ENCODE measurements around the gene GATC.
"Not testable (repeated sequence)": the region's sequence is repeated elsewhere in the genome, so short reads cannot be mapped to it uniquely, and the experiment has no call there.

The GATC gene

DNA sequence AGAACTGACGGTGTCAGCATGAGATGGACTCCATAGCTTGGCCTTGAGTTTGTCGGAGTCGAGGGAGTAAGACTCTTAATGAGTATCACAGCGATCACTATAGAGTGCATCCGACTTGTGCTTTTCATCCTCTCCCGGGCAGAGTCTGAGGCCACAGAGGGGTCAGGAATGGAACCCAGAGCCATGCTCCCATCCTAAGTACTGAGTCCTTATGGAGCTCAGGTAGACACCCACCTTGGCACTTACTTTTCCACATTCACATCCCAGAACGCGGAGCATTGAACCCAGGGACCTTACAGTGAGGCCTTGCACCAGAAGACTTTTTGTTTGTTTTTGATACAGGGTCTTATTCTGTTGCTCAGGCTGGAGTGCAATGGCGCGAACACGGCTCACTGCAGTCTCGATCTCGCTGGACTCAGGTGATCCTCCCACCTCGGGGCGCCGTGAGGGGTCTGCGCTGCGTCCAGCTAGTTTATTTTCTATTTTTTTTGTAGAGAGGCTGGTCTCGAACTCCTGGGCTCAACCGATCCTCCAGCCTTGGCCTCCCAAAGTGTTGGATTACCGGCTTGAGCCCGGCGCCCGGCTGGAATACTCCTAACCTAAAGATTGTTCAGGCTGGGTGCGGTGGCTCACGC lies 24.0 kb downstream of the GATC start:
- no peak for DNase-seq

GRCh38 chr12:120472521-120472920 lies 26.3 kb downstream of the GATC start:
- no peak for DNase-seq

GRCh38 chr12:120473807-120474615 lies 27.8 kb downstream of the GATC start:
- no peak for DNase-seq

DNA sequence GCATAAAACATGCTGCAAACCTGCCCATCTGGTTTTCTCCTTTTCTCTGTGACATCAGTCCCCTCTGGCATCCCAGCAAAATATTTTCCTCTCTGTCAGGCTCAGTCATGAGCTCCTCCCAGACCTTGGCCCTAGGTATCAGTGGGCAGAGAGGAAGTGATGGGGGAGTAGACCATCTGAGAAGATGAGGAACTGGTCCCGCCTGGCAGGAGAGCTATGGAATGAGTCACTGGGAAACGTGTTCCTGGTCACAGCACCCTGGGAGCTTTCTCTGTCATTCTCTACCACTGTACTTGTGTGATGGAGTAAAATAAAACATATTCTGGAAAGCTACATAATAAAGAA lies 28.3 kb downstream of the GATC start:
- DNase-seq, result no peak

GRCh38 chr12:120475643-120476042 lies 29.4 kb downstream of the GATC start:
- no peak for DNase-seq

DNA sequence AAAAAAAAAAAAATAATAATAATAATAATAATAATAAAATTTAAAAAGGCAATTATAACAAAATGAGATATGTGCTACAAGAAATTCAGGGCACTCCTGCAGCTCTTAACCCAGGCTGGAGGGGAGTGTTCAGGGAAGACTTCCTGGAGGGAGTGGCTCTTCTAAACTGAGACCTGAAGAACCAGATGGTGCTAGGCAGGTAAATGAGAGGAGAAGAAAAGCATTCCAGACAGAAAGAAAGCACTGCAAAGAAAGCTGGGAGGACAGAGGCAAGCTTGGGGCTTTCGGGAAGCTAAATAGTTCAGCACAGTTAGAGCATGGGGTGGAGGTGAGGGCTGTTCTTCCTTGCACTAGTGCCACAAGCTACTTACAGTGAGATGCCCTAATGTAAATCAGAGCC lies 33.2 kb downstream of the GATC start:
- DNase-seq, result no peak

GRCh38 chr12:120480211-120480610 lies 34.0 kb downstream of the GATC start:
- no peak for DNase-seq

- peak; percentile 63 for DNase-seq
Observed at GRCh38 chr12:120481022-120481767, 35.0 kb downstream of the GATC start.

DNA sequence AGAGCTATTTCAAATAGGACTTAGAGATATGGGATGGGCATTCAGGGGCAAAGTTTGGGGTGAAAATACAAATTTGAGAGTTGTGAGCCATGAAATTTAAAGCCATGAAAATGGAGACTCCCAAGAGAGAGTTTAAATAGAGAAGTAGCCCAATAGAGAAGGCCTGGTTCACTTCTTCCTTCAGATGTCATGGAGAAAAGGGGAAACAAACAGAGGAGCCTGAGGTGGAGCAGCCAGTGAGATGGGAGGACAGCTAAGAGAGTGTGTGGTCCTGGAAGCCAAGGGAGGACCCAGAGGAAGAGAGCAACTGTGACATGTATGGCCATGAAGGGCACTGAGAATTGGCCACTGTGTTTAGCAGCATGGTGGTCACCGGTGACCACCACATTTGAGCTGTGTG lies 37.4 kb downstream of the GATC start:
- no peak for DNase-seq

GRCh38 chr12:120485961-120486881 lies 40.0 kb downstream of the GATC start:
- DNase-seq, result no peak

DNA sequence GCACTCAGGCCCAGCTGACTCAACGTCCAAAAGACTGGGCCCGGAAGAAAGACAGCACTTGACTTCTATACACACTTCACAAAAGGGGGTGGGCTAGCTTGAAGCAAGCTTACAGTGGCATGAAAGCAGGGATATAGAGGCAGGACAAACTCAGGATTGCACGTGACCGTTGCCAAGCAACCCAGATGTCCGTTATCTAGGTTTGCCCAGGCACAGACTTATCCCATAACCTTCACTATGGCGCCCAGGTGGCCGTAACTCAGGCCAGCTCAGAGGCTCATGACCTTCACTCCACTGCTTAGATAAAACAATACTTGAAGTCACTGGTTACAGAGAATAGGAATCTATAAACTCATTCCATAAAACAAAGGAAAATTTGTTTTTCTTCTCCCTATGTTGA lies 41.3 kb downstream of the GATC start:
- not testable (repeated sequence) for DNase-seq

GRCh38 chr12:120488057-120488640 lies 41.9 kb downstream of the GATC start:
- no peak for DNase-seq

- DNase-seq, result no peak
Observed at GRCh38 chr12:120489018-120489417, 42.8 kb downstream of the GATC start.

GRCh38 chr12:120490325-120490724 lies 44.1 kb downstream of the GATC start:
- no peak for DNase-seq

- no peak for DNase-seq
Observed at GRCh38 chr12:120490833-120491512, 44.7 kb downstream of the GATC start.

GRCh38 chr12:120495186-120495730 lies 49.0 kb downstream of the GATC start:
- no peak for DNase-seq

DNA sequence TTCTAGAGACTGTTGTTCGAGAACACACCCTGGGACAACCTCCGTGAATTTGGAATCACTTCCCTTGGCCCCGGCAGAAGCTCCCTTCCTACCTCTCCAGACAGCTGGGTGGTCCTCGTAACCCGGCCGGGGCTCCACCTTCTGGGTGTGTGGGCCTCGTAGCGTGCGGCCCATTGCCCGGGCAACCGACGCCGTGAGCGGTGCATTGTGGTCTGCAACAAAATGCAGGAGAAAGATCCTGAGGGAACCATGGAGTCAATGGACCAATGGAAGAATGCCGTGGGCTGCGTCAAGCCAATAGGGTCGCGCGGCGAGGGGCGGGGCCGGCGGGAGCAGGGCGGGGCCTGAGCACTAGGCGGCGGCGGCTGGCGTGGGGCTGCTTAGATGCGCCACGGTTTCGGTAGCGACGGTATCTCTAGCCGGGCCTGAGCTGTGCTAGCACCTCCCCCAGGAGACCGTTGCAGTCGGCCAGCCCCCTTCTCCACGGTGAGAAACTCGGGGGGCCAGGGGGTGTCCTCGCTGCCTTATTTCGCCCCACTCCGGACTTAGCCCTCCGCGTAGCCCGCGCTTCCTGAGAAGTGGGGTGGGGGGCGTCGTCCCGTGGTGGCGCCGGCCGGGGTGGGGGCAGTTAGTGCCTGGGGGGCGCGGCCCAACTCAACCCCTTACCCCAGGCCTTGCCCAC lies 49.6 kb downstream of the GATC start, which contains the start of gene DYNLL1:
Gene DYNLL1 (plus strand): TSS at position 383 of the 682 bp plus-strand sequence. CDS start 309 bp downstream, outside the sequence.
- DNase-seq, result peak; percentile 98

DNA sequence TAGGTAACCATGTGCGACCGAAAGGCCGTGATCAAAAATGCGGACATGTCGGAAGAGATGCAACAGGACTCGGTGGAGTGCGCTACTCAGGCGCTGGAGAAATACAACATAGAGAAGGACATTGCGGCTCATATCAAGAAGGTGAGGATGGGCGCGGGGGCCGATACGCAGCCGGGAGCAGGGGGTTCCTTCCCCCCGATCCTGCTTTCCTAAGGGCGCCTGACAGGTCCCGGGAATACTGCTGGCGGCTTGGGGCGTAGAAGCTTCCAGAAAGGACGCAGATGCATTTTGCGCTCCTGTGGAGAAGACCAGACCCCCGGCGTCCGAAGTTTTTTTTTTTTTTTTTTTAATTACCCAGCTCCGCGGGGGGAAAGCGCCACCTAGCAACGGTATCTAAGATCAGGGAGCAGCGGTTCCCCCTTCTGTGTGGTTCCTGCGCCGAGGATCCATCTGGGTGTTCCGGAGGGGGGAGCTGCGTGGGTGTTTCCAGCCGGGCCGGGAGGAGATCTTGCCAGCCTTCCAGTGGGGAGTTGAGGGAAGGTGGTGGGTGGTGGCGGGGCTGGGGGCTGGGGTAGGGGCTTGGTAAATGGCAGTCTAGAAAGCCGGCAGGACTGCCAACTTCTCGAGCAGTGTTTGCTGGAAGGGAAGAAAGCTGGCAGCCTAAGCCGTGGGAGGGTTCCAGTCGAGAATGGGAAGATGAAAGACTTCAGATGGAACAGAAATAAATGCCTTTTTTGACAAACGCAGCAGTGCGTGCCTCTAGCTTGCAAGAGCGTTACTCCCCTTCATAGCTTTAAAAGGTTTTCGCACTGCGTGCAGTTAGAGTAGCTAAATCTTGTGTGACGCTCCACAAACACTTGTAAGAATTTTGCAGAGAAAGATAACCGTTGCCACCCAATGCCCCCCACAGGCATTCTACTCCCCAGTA lies 50.4 kb downstream of the GATC start:
- DNase-seq, result peak; percentile 64

GRCh38 chr12:120497524-120498150 lies 51.4 kb downstream of the GATC start:
- DNase-seq, result no peak
